ENCODE results near the gene TRIM68.
A peak's percentile ranks its signal among the peaks of the same experiment; 100 is the strongest.

TRIM68 gene, protein sequence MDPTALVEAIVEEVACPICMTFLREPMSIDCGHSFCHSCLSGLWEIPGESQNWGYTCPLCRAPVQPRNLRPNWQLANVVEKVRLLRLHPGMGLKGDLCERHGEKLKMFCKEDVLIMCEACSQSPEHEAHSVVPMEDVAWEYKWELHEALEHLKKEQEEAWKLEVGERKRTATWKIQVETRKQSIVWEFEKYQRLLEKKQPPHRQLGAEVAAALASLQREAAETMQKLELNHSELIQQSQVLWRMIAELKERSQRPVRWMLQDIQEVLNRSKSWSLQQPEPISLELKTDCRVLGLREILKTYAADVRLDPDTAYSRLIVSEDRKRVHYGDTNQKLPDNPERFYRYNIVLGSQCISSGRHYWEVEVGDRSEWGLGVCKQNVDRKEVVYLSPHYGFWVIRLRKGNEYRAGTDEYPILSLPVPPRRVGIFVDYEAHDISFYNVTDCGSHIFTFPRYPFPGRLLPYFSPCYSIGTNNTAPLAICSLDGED

GRCh38 chr11:4607781-4608666 lies at the start of gene TRIM68:
Gene TRIM68 (minus strand): TSS chr11:4608231. CDS start chr11:4605504, 2,727 bp downstream.
- peak; percentile 92 for DNase-seq

DNA sequence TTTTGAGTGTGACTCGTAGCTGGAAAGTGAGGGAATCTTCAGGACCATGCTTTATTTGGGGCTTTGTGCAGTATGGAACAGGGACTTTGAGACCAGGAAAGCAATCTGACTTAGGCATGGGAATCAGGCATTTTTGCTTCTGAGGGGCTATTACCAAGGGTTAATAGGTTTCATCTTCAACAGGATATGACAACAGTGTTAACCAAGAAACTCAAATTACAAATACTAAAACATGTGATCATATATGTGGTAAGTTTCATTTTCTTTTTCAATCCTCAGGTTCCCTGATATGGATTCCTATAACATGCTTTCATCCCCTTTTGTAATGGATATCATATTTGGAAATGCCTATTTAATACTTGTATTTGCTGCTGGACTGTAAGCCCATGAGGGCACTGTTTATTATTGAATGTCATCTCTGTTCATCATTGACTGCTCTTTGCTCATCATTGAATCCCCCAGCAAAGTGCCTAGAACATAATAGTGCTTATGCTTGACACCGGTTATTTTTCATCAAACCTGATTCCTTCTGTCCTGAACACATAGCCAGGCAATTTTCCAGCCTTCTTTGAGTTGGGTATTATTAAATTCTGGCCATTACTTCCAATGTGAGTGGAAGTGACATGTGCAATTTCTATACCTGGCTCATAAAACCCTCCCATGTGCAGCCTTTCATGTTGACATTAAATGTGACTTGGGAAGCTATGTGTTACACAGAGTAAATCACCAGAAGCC lies 46.8 kb upstream of the TRIM68 start:
- DNase-seq: no peak

DNA sequence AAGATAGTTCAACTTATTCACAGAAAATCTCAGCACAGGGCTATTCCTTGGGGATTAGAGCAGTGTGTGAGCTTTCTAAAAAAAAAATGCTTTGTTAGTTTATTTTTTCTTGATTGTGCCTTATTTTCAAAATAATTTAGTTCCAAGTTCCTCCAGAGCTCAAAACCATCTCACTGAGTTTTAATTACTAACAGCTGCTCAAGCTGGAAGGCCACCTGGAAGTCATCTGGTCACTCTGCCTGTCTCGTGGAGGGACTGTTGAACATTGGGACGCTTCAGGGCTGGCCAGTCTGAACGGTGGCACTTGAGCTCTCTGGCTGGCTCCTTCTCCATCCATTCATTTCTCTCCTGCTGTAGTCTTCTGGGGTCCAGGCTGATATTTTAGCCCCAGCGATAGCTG lies 39.7 kb upstream of the TRIM68 start:
- DNase-seq: no peak

DNA sequence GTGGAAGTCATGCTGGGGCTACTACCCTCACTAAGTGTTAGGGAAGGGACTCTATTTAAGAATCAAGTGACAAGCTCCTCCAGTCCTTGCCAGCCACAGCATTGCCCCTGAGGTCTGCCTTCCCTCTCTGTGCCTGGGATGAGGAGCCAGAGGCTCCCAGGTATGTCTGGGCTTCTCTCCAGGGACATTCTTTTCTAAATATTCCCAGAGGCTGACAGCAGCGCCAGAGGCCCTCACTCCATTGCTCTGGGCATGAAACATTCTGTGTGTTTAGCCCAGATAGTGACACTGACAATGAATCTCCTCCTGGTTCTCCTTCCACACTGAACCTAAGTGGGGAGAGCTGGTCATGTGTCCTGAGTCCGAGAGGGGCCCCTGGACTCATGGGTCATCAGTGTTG lies 37.9 kb upstream of the TRIM68 start:
- DNase-seq: no peak

GRCh38 chr11:4644233-4644632 lies 36.2 kb upstream of the TRIM68 start:
- DNase-seq: no peak

DNA sequence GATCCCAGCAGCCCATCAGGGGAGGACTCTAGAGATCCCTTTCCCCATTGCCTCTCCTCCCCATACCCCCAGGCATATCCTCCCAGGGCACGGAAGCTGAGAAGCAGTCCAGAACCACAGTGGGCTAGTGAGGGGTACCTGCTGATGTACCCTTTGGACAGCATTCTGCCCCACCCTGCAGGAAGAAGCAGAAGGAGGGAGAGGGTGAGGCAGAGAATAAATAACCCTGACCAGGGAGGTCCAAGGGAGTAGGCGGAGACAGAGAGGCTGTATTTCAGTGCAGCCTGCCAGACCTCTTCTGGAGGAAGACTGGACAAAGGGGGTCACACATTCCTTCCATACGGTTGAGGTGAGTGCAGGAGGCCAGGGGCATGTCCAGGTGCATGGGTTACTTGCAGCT lies 35.7 kb upstream of the TRIM68 start, which contains the start of gene OR51E1:
TSS of gene OR51E1 (plus strand) at position 301 of the 400 bp plus-strand sequence. CDS start 8,545 bp downstream, outside the sequence.
- no peak for DNase-seq

GRCh38 chr11:4643076-4643475 lies 35.0 kb upstream of the TRIM68 start:
- no peak for DNase-seq

- no peak for DNase-seq
Measured at GRCh38 chr11:4642043-4642442, 34.0 kb upstream of the TRIM68 start.

DNA sequence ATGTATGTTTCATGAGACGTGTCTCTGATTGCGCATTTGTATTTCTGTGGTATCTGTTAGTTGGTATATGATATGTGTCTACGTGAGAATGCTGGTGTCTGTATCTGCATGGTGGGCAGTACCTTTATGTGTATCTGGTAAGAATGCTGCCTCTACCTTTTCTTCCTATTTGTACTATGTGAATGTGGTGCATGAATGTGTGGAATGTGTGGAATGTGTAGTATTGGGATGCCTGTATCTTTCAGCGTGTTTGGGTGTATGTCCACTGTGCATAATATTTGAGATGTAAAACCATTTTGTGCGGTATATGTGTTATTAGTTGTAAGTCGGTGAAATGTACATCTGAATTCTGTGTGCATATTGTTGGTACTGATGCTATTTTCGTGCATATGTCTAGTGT lies 33.5 kb upstream of the TRIM68 start:
- no peak for DNase-seq

GRCh38 chr11:4639931-4640330 lies 31.9 kb upstream of the TRIM68 start:
- DNase-seq: no peak

GRCh38 chr11:4637662-4638047 lies 29.6 kb upstream of the TRIM68 start:
- no peak for DNase-seq

DNA sequence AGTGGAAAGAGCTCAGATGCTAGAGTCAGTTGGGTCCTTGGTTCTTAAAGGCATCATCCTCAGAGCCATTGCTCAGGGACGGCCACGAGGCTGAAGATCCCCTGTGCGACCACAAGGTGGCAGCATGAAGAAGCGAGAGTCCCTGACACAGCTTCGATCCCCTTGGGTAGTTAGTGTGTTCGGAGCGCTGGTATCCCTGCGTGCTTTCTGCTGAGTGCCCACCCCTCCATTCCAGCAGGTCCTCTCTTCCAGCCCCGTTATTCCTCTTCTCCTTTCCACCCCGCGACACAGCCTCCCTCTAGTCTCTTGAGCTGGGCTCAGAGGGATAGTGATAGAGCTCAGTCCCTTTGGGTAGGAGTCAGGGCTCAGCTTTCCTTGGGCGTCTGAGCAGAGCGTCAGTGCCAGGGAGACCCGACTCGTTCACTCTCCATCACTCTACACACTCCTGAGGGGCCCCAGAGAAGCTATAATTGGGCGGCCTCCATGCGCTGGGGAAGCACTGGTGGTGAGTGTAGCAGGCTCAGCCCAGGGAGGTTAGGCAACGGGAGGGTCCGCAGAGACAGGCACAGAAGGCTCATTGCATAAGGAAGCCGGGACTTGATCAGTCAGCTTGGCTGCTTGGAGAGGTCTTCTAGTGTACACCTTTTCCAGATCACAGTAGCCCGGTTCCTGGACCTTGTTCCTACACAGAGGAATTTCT lies 29.1 kb upstream of the TRIM68 start, which contains the start of gene OR51D1:
TSS of gene OR51D1 (plus strand) at position 516 of the 700 bp plus-strand sequence. CDS start 2,314 bp downstream, outside the sequence.
- DNase-seq: peak; percentile 60

DNA sequence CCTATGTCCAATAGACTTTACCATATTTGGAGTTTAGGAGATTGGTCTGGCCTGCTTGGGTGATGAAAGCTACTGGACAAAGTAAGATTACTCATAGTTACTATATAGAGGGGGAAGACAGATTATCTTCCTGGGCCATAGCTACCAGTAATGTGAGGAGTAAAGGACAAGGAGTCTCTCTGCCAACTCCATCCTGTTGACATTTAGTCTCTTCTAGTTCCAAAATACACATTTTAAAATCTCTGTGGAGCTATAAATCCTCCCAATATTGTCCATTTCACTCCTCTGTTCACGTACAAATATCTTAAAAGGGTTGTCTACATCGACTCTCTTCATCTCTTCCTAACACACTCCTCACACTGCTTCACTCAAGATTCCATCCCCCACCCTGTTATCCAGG lies 28.1 kb upstream of the TRIM68 start:
- DNase-seq: no peak

GRCh38 chr11:4626207-4627099 lies 18.4 kb upstream of the TRIM68 start:
- peak; percentile 50 for DNase-seq

DNA sequence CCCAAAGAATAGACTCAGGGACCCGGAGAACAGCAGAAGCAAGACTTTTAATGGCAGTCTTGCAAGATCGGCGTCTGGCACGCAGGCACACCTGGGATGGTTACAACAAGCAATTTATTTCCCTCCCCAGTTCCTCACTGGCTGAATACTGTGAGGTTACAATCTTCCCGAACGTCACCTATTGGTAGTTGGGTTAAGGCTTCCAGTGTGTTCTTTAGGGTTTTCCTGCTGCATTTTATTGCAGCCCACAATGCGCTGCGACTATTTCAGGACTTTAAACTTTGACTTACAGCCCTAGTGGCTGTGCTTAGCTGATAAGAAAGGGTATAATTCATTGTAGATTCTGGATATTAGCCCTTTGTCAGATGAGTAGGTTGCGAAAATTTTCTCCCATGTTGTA lies 11.5 kb upstream of the TRIM68 start:
- no peak for DNase-seq

- no peak for DNase-seq
Measured at GRCh38 chr11:4615856-4616444, 7.9 kb upstream of the TRIM68 start.

DNA sequence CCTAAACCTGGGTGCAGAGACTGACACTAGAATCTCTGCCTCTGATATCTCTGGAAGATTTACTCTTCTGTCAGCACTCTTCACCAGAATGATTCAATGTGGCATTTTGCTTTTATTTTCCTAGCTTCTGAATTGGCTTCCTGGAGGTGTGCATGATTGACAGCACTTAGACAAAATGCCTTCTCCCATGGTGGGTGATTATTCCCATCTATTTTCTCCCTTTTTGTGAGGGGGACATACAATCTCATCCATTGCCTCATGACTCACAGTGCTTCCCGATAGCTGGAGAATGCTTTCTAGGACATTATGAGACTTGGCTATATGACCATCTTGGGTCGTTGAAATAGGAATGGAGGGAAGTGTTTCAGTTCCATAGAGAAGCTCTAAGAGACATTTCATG lies 4.0 kb upstream of the TRIM68 start:
- no peak for DNase-seq

DNA sequence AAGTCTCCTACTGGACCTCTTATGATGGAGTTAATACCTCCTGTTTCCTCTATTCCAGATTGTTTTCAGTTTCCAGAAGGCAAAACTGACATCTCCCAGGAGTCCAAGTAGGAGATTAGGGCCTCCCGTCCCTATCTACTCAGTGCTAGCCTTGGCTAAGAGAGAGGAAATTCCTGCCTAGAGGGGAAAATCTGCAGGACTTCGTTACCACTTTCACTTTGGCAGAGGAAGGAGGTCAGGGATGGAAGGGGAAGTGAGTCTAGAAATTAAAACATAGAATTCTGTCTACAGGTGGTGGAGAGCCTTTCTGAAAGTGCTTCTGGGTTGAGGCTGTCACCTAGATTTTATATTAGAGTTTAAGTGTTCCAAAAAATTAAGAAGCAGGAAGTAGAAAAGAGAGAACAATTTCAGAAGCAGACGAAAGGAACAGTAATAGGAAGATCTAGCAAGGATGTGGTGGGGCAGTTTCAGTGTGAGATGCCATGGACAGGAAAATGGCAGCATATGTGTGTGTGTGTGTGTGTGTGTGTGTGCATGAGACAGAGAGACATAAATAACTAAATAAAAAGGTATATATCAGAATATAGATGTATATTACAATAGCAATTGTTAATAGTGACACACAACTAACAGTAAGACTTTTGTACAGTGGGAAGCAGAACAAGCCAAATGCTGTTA lies 2.4 kb upstream of the TRIM68 start:
- no peak for DNase-seq

DNA sequence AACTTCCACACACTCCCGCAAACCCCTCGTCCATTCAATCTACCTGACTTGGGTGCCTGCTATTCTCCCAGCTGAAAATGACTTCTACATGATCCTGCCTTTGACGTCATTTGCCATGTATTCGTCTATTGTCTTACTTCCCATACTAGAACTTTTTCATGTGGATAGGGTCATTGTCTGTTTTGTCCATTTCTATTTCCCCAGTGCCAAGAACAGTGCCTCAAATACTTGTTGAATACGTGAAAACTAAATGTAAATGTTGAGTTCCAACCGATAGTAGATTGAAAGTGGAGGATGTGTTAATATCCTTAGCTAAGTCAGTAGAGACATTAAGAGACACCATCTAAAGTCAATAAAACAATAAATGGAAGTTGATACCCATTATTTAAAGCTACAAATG lies 935 bp downstream of the TRIM68 start:
- DNase-seq: no peak
